Coronary artery (tissue), 2 donors: ENCODE results near the gene GABBR2.

Experiments used
- DNase-seq: peaks from one replicate; pipeline ENCODE4 v3.0.0-alpha.2; 2017; ENCODE audit warnings: low spot score
- H3K27ac ChIP-seq, 2 donors: fragments of 200-600 bp; sonication (generic); one replicate each; pipeline ENCODE4 v1.5.1; 2016 to 2019
- H3K4me3 ChIP-seq: fragments of 200-600 bp; sonication (generic); 2 replicates; pipeline ENCODE4 v1.5.1; 2016; ENCODE audit warnings: mild to moderate bottlenecking, moderate library complexity
- CTCF ChIP-seq: fragments of 200-600 bp; sonication (generic); IDR thresholded peaks from one replicate; pipeline ENCODE4 v1.5.1; 2019; ENCODE audit warnings: antibody characterized with exemption

Gene GABBR2

DNA sequence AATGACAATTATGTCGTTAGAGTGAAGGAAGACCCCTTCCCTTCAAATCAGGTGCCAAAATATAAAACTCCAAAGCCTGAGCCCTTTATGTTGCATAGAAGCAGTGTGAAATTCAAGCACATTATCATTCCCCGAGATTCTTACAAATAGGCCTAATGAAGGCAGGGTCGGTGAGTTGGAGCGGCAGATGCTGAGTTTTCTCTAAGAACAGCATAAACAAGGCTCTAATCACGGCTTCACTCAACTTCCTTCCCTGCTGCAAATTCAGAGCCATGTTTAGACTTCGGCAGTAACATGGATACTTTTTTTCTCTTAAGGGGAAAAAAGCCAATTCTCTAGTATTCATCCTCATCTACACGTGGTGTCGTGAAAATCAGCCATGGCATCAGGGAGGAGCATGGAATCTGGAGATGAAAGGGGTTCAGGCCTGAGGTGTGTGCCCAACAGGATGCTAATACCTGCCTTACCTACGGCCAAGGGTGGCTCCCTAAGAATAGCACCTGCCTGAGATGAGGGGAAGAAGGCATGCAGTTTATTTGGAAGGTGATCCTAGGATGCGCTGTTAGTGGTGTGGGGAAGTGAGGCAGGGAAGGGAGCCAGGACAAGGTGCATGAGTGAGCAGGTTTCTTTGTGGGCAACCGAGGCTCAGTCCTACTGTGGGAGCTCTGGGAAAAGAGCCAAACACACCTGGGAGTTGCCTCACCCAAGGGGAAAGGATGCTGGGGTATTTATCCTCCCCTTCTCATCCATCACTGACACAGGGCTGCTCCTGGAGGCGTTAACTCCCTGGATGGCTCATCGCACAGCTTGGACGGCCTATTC is 306.5 kb downstream of the GABBR2 start:
- no peak overlapping the region for H3K27ac ChIP-seq
- TF ChIP-seq CTCF = no peak
- H3K4me3 ChIP-seq = no peak overlapping the region
- DNase-seq = no peak

- no peak for DNase-seq
Measured at GRCh38 chr9:98401140-98402018, 307.4 kb downstream of the GABBR2 start.

DNA sequence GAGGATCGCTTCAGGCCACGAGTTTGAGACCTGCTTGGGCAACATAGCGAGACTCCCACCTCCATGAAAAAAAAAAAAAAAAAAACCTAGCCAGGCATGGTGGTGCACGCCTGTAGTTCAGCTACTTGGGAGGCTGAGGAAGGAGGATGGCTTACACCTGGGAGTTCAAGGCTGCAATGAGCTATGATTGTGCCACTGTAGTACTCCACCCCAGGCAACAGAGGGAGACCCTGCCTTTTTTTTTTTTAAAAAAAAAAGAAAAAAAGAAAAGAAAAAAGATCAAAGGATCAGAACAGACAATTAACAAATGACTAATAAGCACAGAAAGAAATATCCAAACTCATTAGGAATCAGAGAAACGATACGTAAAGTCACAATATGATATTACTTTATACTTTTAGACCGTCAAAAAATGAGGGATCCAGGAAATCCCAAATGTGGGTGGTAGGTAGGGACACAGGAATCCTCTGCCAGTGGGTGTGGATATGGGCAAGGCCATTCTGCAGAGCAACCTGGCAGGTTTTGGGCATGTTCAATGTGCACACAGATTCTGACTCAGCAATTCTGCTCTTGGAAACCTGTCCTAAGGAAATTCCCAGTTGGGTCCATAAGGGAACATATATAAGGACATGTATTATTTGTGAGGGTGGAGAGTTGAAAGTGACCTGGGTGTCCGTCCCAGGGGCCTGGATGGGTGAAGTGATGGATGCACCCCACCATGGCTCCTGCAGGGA is 308.6 kb downstream of the GABBR2 start:
- Histone ChIP-seq H3K4me3 (no peak overlapping the region), H3K27ac (no peak overlapping the region)
- TF ChIP-seq CTCF = no peak
- DNase-seq = no peak

More at GRCh38 chr9:98401140-98402018, 307.4 kb downstream of the GABBR2 start:
- H3K4me3 ChIP-seq = no peak overlapping the region
- no peak for TF ChIP-seq CTCF
- H3K27ac ChIP-seq = no peak overlapping the region

DNA sequence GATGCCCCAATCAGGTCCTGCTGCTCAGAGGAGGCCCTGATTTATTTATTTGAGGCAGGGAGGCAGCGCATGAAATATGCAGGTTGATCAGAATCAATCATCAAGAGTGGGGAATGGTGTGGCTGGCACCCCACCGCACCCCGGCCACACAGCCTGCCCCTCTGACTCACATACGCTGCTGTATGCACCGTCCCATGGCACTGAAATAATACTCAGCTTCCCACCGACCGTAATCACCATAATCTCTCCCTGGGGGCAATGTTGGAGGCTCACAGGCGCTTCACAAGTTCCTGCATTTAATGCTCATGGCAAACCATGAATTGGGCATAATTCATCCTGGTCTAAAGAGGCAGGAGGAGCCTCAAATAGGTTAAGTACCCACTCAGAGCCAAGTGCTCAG is 312.1 kb downstream of the GABBR2 start:
- DNase-seq = no peak
- TF ChIP-seq CTCF = no peak
- H3K27ac ChIP-seq = no peak overlapping the region
- H3K4me3 ChIP-seq = no peak overlapping the region

DNA sequence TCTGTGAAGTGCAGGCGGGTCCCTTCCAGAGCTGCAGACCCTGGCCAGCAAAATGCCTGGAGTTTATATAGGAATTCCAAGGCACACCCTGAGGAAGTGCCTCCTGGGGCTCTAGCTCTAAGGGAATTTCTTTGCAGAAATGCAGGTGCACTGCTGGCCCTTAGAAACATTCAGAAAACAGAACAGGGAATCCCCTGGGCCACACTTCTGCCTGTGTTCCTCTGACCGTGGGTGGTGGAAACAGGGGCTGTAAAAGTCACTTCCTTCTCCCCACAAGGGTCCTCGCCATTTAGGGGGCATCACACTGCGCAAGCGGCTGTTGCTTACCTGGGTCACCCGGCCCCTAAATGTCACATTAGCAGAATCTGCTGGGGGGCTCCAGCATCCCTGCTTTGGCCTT is 312.5 kb downstream of the GABBR2 start:
- no peak for TF ChIP-seq CTCF
- DNase-seq = no peak
- H3K27ac ChIP-seq = no peak overlapping the region
- no peak overlapping the region for H3K4me3 ChIP-seq

GRCh38 chr9:98391867-98392266 is 316.9 kb downstream of the GABBR2 start:
- TF ChIP-seq CTCF = no peak
- Histone ChIP-seq H3K27ac (no peak overlapping the region), H3K4me3 (no peak overlapping the region)
- DNase-seq = no peak
